HEK293 (cell line): ENCODE results near the gene RECK.

Source experiments
- CTCF ChIA-PET: fragments of 350-600 bp; formaldehyde crosslinking; extraction: SDS; loops from one replicate; lab custom pipeline; 2021; ENCODE audit warnings: antibody characterized with exemption; lab: Yijun Ruan, JAX
- POLR2A ChIA-PET: fragments of 300-600 bp; formaldehyde crosslinking; extraction: SDS; loops from one replicate; lab custom pipeline; 2020; ENCODE audit warnings: antibody characterized with exemption, inconsistent platforms; lab: Yijun Ruan, JAX
- H3K27ac ChIP-seq: fragments of 200-500 bp; sonication (Bioruptor generic); 2 replicates; pipeline ENCODE4 v1.5.1; 2014; ENCODE audit warnings: low read depth, low read length, control low read depth, inconsistent platforms; ENCODE audit errors: extremely low read depth
- H3K36me3 ChIP-seq, 2 experiments: fragments of 200-500 bp in 1 of 2; sonication (Bioruptor generic) in 1 of 2; 1 replicate in 1 of 2; 2 replicates in 1 of 2; pipeline ENCODE4 v1.5.1; 2014 to 2017; ENCODE audit warnings: inconsistent platforms in 2 of 2, low read length in 2 of 2; ENCODE audit not compliant: control insufficient read depth in 2 of 2, insufficient read depth in 1 of 2
- H3K4me1 ChIP-seq: fragments of 200-500 bp; sonication (Bioruptor generic); 2 replicates; pipeline ENCODE4 v1.5.1; 2014; ENCODE audit warnings: mild to moderate bottlenecking, low read length, inconsistent platforms; ENCODE audit not compliant: control insufficient read depth, insufficient read depth
- H3K4me3 ChIP-seq: 2 replicates; pipeline ENCODE4 v1.5.1; 2011; ENCODE audit warnings: low read depth, mild to moderate bottlenecking, control low read depth, low read length, moderate library complexity
- H3K9me3 ChIP-seq: fragments of 200-500 bp; sonication (Bioruptor generic); 2 replicates; pipeline ENCODE4 v1.5.1; 2014; ENCODE audit warnings: low read depth, low read length, inconsistent platforms; ENCODE audit not compliant: control insufficient read depth, insufficient read depth
- BCL11B ChIP-seq: fragments of 450-650 bp; formaldehyde crosslinking; IDR thresholded peaks from 2 replicates; pipeline ENCODE4 v1.5.1; 2016; ENCODE audit warnings: low read depth, missing biosample characterization, missing genetic modification characterization
- GLIS1 ChIP-seq: fragments of 450-650 bp; formaldehyde crosslinking; IDR thresholded peaks from 2 replicates; pipeline ENCODE4 v1.5.1; 2016; ENCODE audit warnings: missing biosample characterization, missing genetic modification characterization
- GLIS2 ChIP-seq: fragments of 450-650 bp; formaldehyde crosslinking; IDR thresholded peaks from 2 replicates; pipeline ENCODE4 v1.5.1; 2016; ENCODE audit warnings: missing biosample characterization, missing genetic modification characterization
- PRDM1 ChIP-seq: fragments of 450-650 bp; formaldehyde crosslinking; IDR thresholded peaks from 2 replicates; pipeline ENCODE4; 2016; ENCODE audit warnings: missing biosample characterization, missing genetic modification characterization
- REST ChIP-seq: fragments of 450-650 bp; formaldehyde crosslinking; IDR thresholded peaks from 2 replicates; pipeline ENCODE4 v1.5.1; 2016; ENCODE audit warnings: missing biosample characterization, missing genetic modification characterization
- SALL2 ChIP-seq: fragments of 450-650 bp; formaldehyde crosslinking; IDR thresholded peaks from 2 replicates; pipeline ENCODE4 v1.5.0; 2017; ENCODE audit warnings: missing biosample characterization, mild to moderate bottlenecking, missing genetic modification characterization, borderline replicate concordance
- YY1 ChIP-seq: fragments of 450-650 bp; formaldehyde crosslinking; IDR thresholded peaks from 2 replicates; pipeline ENCODE4 v1.5.1; 2018; ENCODE audit warnings: missing biosample characterization, missing genetic modification characterization
- YY2 ChIP-seq: fragments of 450-650 bp; formaldehyde crosslinking; IDR thresholded peaks from 2 replicates; pipeline ENCODE4 v1.5.1; 2016; ENCODE audit warnings: missing biosample characterization, missing genetic modification characterization
- ZBTB10 ChIP-seq: fragments of 450-650 bp; formaldehyde crosslinking; IDR thresholded peaks from 2 replicates; pipeline ENCODE4 v1.5.1; 2016; ENCODE audit warnings: missing biosample characterization, missing genetic modification characterization
- ZNF221 ChIP-seq: fragments of 450-650 bp; formaldehyde crosslinking; IDR thresholded peaks from 2 replicates; pipeline ENCODE4 v1.5.1; 2017; ENCODE audit warnings: missing biosample characterization, missing genetic modification characterization, borderline replicate concordance
- ZNF350 ChIP-seq: fragments of 450-650 bp; formaldehyde crosslinking; IDR thresholded peaks from 2 replicates; pipeline ENCODE4 v1.5.0; 2017; ENCODE audit warnings: missing biosample characterization, mild to moderate bottlenecking, missing genetic modification characterization
- ZNF394 ChIP-seq: fragments of 450-650 bp; formaldehyde crosslinking; IDR thresholded peaks from 2 replicates; pipeline ENCODE4 v1.5.1; 2016; ENCODE audit warnings: missing biosample characterization, missing genetic modification characterization, mild to moderate bottlenecking, moderate library complexity, borderline replicate concordance
- ZNF521 ChIP-seq: fragments of 450-650 bp; formaldehyde crosslinking; IDR thresholded peaks from 2 replicates; pipeline ENCODE4 v1.5.1; 2017; ENCODE audit warnings: missing biosample characterization, mild to moderate bottlenecking, missing genetic modification characterization
- ZNF544 ChIP-seq: fragments of 450-650 bp; formaldehyde crosslinking; IDR thresholded peaks from 2 replicates; pipeline ENCODE4 v1.5.0; 2017; ENCODE audit warnings: missing biosample characterization, missing genetic modification characterization
- ZNF561 ChIP-seq: fragments of 450-650 bp; IDR thresholded peaks from 2 replicates; pipeline ENCODE4 v1.5.1; 2018; ENCODE audit warnings: missing biosample characterization, missing genetic modification characterization, borderline replicate concordance
- ZNF658 ChIP-seq: fragments of 450-650 bp; formaldehyde crosslinking; IDR thresholded peaks from 2 replicates; pipeline ENCODE4; 2016; ENCODE audit warnings: missing biosample characterization, missing genetic modification characterization
- ZNF704 ChIP-seq: fragments of 450-650 bp; formaldehyde crosslinking; IDR thresholded peaks from 2 replicates; pipeline ENCODE4 v1.5.1; 2016; ENCODE audit warnings: missing biosample characterization, missing genetic modification characterization

The RECK gene

GRCh38 chr9:36142510-36143244 lies 106.0 kb downstream of the RECK start:
- no peak for TF ChIP-seq ZNF658 (tag by site-specific recombination)
- no peak for TF ChIP-seq YY1 (tag by site-specific recombination)
- no peak for TF ChIP-seq BCL11B (tag by site-specific recombination)
- no peak for TF ChIP-seq ZNF221 (tag by site-specific recombination)
- TF ChIP-seq ZNF561: no peak
- no peak for TF ChIP-seq GLIS2 (tag by site-specific recombination)
- TF ChIP-seq GLIS1 (tag by site-specific recombination): peak; percentile 70
- no peak for TF ChIP-seq ZNF350
- CTCF ChIA-PET: interaction anchor here (0.6 to 7.0 kb wide), 5 partner anchors 22 to 80 kb away, joined by 3 to 55 read pairs (median 4); no protein-coding TSS in a partner anchor
- Histone ChIP-seq H3K4me3 (no peak overlapping the region), H3K36me3 (no peaks in the 10 kb centered on the region), H3K27ac (no peak overlapping the region), H3K4me1 (no peaks in the 10 kb centered on the region), H3K9me3 (no peaks in the 10 kb centered on the region)
- POLR2A ChIA-PET: interaction anchor here (0.9 to 1.0 kb wide), 2 partner anchors 20 to 22 kb away, joined by 3 to 6 read pairs; no protein-coding TSS in a partner anchor

- POLR2A ChIA-PET: interaction anchor here (0.9 to 1.5 kb wide), 3 partner anchors 11 to 21 kb away, joined by 3 to 6 read pairs (median 4); no protein-coding TSS in a partner anchor
- no peaks in the 10 kb centered on the region for H3K36me3 ChIP-seq
- no peak overlapping the region for H3K27ac ChIP-seq
- TF ChIP-seq SALL2 (tag by site-specific recombination): no peak
- no peak overlapping the region for H3K4me3 ChIP-seq
- H3K4me1 ChIP-seq: no peaks in the 10 kb centered on the region
- CTCF ChIA-PET: interaction anchor here (0.8 to 2.4 kb wide), 3 partner anchors 20 to 40 kb away, joined by 3 to 9 read pairs (median 5); no protein-coding TSS in a partner anchor
- H3K9me3 ChIP-seq: no peaks in the 10 kb centered on the region
These were observed 106.5 kb downstream of the RECK start for GRCh38 chr9:36143245-36143641.

GRCh38 chr9:36144309-36145232 lies 107.9 kb downstream of the RECK start:
- no peak overlapping the region for H3K27ac ChIP-seq
- POLR2A ChIA-PET: interaction anchor here (1.0 to 1.5 kb wide), 3 partner anchors 8 to 46 kb away, joined by 4 to 7 read pairs (median 4); partner anchors contain the start of genes CLTA and GLIPR2

More at GRCh38 chr9:36144309-36145232, 107.9 kb downstream of the RECK start:
- Histone ChIP-seq H3K4me3 (no peak overlapping the region), H3K4me1 (peaks cover 3% of the 10 kb centered on the region; the same call in 1 of the 2 replicates), H3K9me3 (no peaks in the 10 kb centered on the region), H3K36me3 (no peaks in the 10 kb centered on the region)
- CTCF ChIA-PET: interaction anchor here (0.7 to 2.4 kb wide), 3 partner anchors 19 to 1143 kb away, joined by 4 to 9 read pairs (median 5); no protein-coding TSS in a partner anchor
- TF ChIP-seq YY2: no peak
- TF ChIP-seq ZNF704 (tag by site-specific recombination): no peak
- no peak for TF ChIP-seq ZNF521 (tag by site-specific recombination)
- TF ChIP-seq ZNF394 (tag by site-specific recombination): no peak
- 0 out of 2 replicates have a peak, but pooled peaks have one; percentile 22 for TF ChIP-seq PRDM1
- no peak for TF ChIP-seq REST (tag by site-specific recombination)
- TF ChIP-seq ZBTB10 (tag by site-specific recombination): no peak
- TF ChIP-seq ZNF544: no peak
